GM21367 (cell line): ENCODE measurements around the gene CKS2.
A peak's percentile ranks its signal among the peaks of the same experiment; 100 is the strongest.
"Not testable (repeated sequence)": the region's sequence is repeated elsewhere in the genome, so short reads cannot be mapped to it uniquely, and the experiment has no call there.

Experiments used
- ATAC-seq: cut with Tn5 transposase; IDR thresholded peaks from one replicate; pipeline ENCODE4 v1.9.1; 2021; ENCODE audit not compliant: unreplicated experiment

The CKS2 gene

DNA sequence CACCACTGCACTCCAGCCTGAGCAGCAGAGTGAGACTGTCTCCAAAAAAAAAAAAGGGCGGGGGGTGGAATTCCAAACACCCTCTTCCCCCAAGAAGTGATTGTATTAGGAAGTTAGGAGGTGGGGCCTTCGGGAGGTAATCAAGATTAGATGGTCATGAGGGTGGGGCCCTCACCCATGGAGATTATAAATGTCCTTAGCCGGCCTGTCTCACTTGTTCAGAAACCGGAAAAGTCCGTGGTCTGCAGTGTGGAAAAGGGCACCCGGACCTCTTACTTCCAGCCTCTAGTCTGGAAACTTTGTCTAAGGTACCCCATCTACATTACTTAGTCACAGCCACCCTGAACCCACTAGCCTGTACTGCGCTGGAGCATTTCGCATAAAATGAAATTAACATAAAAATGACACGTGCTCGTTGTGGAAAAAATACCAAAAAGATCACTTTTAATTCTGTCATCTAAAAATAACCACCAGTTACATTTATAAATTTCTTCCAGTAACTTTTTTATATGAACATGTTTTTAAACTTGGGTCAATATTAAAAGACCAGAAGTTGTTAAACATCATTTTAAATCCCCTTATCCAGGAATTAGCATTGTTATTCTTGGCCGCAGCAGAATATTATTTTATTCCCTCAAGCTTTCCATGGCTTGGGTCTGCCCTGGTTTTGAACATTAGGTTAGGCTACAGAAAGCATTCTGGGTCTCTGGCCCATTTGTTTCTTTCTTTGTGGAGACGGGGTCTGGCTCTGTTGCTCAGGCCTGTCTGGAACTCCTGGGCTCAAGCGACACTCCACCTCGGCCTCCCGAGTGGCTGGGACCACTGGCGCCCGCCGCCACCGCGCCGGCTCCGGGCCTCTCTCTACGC, 1.2 kb upstream of the CKS2 start:
- no peak for ATAC-seq

GRCh38 chr9:89311346-89312221, 589 bp downstream of the CKS2 start:
- peak; percentile 5 for ATAC-seq

DNA sequence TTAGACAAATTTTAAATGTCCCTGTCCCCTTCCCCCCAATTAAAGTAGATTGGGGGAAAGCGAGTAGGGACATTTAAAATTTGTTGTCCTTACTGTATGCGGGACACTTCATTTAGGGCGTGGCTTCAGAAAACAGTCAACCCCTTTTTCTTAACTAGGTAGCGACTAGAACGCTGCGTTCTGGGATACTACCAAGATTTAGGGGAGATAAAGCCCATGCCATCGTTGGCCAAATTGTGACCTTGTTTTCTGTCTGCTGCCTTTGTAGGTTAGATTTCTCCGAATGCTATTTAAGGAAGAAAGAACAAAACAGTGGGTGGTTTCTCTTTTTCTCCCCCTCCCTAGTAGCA, 1.2 kb downstream of the CKS2 start:
- ATAC-seq, result no peak

DNA sequence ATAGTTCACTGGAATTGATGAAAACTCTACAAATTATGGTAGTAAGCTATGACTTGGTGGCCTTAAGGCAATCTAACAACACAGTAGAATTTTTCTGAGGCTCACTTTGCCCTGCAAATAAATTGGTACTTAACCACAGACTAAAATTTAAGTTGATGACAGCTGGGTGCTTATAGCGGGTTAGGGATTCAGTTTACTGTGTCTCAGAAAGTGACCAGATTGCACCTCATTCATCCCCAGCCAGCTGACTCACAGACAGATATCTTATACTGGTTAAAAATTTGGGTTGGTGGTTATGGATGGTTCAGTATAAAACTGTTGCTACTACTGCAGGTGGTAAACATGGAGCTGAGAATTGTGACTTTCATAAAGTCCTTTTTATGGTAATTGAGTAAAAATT, 2.8 kb downstream of the CKS2 start:
- ATAC-seq, result no peak

GRCh38 chr9:89314955-89315354, 4.0 kb downstream of the CKS2 start:
- no peak for ATAC-seq

DNA sequence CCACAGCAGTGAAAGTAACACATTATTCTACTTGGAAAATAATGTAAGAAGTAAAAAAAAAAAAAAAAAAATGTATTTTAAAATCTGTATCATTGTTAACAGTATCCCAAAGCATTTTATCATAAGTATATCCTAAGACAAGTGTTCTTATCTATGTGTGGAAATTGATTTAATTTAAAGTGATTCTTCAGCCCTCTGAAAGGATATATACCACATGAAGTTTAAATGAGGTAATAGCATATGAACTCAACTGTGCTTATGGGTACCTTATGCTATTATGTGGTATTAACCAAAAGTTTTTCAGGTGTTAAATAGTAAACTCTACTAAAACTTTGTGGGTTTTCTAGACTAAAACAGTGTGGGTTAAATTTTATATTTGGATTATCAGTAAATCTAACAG, 4.5 kb downstream of the CKS2 start:
- no peak for ATAC-seq

- no peak for ATAC-seq
Observed at GRCh38 chr9:89317282-89317681, 6.3 kb downstream of the CKS2 start.

DNA sequence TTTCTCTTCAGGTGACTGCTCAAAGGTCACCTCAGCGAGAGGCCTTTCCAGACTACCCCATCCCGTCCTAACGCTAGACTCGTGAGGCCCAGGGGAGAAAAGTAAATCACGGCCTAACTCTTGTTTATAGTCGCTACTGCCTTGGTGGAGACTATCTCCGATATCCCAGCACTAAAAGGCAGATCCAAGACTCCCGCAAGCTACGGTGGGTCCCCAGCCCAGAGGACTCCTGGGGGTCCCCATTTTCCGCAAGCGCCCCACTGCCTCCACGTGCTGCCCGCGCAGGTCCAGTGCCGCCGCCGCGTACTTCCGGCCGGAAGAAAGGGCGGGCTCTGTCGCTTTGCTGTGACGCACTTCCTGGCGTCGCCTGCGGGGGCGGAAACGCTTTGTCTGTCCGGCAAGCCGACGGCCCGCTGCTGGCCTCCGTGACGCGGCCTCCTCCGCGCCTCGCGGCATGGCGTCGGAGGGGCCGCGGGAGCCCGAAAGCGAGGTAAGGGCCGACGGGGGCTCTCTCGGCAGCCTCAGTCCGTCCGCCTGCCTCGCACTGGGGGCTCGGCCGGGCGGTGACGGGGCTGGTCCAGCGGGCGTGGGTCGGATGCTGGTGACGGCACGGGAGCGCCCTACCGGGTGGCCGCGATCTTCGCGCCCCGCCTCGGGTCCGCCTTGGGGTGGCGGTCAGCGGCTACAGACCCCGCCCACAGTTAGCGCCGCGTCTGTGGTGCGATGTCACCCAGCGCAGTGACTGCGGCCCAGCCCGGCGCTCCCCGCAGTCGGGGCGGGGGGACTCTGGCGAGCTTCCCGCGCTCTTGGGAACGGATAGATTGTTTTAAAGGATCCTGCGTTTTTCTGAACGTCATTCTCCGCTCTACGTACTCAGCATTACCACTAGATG, 7.4 kb downstream of the CKS2 start, which contains the start of gene SECISBP2:
TSS of gene SECISBP2 (plus strand) at position 378 of the 892 bp plus-strand sequence. CDS start at position 455, 77 bp downstream.
- peak; percentile 83 for ATAC-seq

DNA sequence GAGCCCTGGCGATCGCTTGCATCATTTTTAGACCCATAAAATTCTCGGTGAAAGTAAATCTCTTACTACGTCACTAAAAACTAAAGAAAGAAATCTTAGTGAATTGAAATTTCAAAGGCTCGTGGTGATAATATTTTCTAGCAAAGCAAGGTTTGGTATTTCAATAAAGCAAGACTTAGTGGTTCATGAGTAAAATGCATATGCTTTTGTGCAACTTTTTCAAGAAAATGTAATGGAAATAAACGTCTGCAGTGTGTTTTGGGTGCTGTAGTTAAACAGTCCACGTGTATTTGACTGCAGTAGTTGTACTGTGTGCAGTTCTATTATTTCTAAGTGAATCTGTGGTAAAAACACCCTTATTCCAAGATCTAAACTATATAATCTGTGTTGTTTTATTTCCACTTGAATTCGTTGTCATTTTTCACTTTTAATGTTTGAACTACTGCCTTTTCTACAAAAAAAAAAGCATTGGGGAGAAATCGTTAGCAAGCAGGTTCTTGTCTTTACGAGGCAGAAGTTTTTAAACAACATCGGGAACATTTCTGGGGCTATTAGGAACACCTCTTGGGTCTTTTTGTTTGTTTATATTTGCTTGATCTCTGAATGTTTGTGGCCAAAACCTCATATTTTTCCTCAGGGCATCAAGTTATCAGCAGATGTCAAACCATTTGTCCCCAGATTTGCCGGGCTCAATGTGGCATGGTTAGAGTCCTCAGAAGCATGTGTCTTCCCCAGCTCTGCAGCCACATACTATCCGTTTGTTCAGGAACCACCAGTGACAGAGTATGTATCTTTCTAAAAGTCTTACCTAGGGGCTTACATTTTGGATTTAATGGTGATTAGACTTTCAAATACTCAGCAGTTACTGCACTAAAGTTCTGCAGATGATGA, 8.3 kb downstream of the CKS2 start:
- no peak for ATAC-seq

GRCh38 chr9:89323390-89323789, 12.4 kb downstream of the CKS2 start:
- ATAC-seq, result no peak

- no peak for ATAC-seq
Observed at GRCh38 chr9:89325733-89326132, 14.7 kb downstream of the CKS2 start.

DNA sequence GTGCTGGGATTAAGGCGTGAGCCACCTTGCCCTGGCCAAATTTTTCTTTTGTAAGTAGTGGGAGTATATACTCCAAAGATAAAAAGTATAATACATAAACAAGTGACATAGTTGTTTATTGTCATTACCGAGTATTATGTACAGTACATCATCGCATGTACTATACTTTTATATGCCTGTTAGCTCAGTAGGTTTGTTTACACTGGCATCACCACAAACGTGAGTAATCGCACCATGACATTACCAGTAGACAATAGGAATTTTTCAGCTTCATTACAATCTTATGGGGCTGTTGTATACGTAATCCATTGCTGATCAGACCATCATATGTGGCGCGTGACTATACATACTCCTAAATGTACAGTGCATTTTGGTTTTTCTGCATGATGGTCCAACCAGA, 17.1 kb downstream of the CKS2 start:
- no peak for ATAC-seq

DNA sequence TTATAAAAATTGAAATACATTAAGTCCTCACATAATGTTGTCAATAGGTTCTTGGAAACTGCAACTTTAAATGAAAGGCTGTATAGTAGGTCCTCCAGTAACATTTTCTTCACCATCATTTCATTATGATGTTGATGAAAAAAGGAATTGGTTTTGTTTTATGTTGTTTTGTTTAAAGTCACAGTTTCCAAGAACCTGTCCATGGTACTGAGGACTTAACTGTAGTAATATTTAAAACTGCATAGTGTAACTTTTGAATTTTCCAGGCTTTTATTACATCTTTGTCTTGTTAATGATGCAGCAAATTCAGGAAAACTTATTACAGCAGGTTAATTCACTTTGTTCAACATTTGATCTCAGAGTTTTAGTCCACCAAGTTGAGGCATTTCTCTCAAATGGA, 18.9 kb downstream of the CKS2 start:
- ATAC-seq, result no peak

- no peak for ATAC-seq
Observed at GRCh38 chr9:89330513-89330912, 19.5 kb downstream of the CKS2 start.

DNA sequence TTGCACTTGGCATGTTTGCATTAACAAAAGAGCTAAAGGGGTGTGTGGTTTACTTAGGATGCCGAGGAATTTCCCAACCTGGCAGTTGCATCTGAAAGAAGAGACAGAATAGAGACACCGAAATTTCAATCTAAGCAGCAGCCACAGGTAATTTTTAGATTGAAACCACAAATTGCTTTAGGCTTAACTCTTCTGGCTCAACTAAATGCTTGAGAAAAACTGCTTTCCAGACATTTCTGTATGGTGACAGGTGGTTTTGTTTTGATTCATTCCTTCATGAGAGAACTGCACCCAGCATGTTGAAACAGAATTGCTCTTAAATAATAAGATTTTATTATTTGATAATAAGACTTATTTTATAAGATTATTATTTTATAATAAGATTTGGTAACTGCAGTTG, 28.8 kb downstream of the CKS2 start:
- ATAC-seq, result no peak

GRCh38 chr9:89340332-89340731, 29.3 kb downstream of the CKS2 start:
- peak; percentile 75 for ATAC-seq

GRCh38 chr9:89342213-89342612, 31.2 kb downstream of the CKS2 start:
- no peak for ATAC-seq

- no peak for ATAC-seq
Observed at GRCh38 chr9:89342948-89343347, 32.0 kb downstream of the CKS2 start.

- ATAC-seq, result not testable (repeated sequence)
Observed at GRCh38 chr9:89343812-89344211, 32.8 kb downstream of the CKS2 start.

GRCh38 chr9:89345476-89345875, 34.5 kb downstream of the CKS2 start:
- no peak for ATAC-seq
